GM23248 (cell line): Measurements from ENCODE around the gene USP34.

Experiments used
- EZH2 ChIP-seq: fragments of 200-600 bp; sonication (generic); IDR thresholded peaks from 2 replicates; pipeline ENCODE4 v1.6.1; 2018; ENCODE audit warnings: antibody characterized with exemption, mild to moderate bottlenecking; ENCODE audit not compliant: insufficient read depth, poor library complexity, severe bottlenecking
- EZH2phosphoT487 ChIP-seq: fragments of 200-600 bp; sonication (generic); IDR thresholded peaks from 2 replicates; pipeline ENCODE4 v1.6.1; 2018; ENCODE audit warnings: antibody characterized with exemption, moderate library complexity, mild to moderate bottlenecking, low read depth; ENCODE audit not compliant: insufficient read depth

GRCh38 chr2:61435291-61435690 lies 35.6 kb downstream of the USP34 start:
- no peak for TF ChIP-seq EZH2
- no peak for TF ChIP-seq EZH2phosphoT487
